ENCODE results near the gene ELMO3.

The ELMO3 gene

GRCh38 chr16:67199808-67200198 lies 872 bp downstream of the ELMO3 start:
- DNase-seq = no peak

DNA sequence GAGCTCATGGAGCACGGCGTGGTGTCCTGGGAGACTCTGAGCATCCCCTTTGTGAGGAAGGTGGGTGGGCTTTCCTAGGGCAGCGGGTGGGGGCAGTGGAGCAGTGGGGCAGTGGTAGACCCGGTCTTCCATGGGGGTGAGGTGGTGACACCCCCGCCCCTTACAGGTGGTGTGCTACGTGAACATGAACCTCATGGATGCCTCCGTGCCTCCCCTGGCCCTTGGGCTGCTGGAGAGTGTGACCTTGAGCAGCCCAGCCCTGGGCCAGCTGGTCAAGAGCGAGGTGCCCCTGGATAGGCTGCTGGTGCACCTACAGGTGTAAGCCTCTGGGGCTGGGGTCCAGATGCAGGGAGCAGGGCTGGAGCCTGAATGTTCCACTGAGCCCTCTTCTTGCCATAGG lies 1.6 kb downstream of the ELMO3 start:
- DNase-seq = no peak

DNA sequence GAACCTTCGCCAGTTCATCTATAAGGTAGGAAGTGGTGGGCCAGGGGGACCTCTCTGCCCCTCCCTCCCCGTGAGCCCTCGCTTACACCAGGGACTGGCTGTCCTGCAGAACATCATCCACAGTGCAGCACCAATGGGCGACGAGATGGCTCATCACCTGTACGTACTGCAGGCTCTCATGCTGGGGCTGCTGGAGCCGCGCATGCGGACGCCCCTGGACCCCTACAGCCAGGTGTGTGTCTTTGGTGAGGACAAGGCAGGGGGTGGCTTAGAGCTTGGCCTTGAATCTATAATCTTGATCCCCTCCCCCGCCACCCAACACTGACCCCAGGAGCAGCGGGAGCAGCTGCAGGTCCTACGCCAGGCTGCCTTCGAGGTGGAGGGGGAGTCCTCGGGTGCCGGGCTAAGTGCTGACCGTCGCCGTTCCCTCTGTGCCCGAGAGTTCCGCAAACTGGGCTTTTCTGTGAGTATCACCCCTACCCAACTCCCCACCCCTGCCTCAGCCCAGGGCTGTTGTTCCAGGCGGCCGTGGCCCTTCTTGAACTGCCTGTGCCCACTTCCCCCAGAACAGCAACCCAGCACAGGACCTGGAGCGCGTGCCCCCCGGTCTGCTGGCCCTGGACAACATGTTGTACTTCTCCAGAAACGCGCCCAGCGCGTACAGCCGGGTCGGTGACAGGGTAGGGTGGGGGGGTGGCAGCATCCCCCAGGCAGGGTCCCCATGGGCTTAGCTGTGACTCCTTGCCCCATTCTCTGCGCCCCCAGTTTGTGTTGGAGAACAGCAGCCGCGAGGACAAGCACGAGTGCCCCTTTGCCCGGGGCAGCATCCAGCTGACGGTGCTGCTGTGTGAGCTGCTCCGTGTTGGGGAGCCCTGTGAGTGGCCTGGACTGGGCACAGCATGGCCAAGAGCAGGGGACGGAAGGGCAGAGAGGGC lies 2.7 kb downstream of the ELMO3 start:
- DNase-seq = no peak

DNA sequence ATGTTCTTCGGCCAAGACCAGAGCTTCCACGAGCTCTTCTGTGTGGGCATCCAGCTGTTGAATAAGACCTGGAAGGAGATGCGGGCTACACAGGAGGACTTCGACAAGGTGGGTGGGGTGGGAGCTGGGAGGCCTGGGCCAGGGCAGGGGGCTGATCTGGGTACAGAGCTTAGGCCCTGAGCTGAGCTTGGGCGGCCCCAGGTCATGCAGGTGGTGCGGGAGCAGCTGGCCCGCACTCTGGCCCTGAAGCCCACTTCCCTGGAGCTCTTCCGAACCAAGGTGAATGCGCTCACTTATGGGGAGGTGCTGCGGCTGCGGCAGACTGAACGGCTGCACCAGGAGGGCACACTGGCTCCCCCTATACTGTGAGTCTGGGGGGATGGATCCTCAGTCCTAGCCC lies 3.5 kb downstream of the ELMO3 start:
- no peak for DNase-seq

DNA sequence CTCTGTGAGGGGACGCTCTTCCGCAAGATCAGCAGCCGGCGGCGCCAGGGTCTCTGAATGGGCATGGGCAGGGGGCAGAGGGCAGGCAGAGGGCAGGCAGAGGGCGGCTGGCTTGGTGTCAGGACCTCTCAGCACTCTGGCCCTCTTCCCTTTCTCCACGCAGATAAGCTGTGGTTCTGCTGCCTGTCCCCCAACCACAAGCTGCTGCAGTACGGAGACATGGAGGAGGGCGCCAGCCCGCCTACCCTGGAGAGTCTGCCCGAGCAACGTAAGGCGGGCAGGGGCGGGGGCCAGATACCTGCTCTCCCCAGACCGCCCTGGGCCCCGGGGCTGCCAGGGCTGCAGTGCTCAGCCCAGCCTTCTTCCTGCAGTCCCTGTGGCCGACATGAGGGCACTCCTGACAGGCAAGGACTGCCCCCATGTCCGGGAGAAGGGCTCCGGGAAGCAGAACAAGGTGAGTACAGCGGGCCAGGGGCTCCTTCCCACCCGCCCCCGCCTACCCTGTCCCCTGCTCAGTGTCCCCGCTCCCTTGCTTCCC lies 4.1 kb downstream of the ELMO3 start:
- no peak for DNase-seq

DNA sequence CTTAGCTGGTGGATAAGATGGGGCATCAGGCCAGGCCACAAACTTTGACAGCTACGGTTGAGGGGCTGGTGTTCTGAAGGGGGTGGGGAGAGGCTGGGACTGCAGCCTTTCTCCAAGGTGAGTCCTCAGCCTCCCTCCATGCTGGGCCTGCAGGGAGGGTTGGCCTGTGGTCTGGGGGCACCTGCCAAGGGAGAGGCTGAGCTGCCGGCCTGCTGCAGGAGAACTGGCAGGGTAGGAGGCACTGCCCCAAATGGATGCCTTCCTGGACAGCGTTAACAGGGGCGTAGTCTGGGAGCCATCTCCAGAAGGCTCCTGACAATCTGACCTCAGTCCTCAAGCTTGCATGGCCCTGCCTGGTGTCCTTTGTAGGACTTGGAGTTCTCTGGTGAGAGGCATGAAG lies 5.1 kb downstream of the ELMO3 start:
- DNase-seq = no peak

GRCh38 chr16:67206129-67206837 lies 7.4 kb downstream of the ELMO3 start:
- no peak for DNase-seq

DNA sequence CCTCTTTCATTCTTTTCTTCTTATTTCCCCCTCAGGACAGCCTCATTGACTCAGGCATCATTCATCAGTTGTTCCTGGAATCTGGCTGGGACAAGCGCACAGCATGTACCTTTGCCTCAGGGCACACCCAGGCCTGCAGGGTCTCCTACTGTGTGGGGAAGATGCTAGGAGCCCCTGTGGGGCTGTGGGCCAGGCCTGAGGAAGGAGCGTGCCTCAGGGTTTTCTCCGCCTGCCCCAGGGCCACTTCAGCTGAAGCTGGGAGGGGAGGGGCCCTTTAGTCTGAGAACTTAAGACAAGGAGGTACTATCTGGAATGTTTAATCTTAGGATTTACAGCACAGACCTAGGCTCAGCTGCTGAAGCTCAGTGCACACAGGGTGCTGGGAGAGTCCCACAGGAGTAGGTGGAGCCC lies 7.9 kb downstream of the ELMO3 start:
- no peak for DNase-seq

GRCh38 chr16:67207249-67208091 lies 8.5 kb downstream of the ELMO3 start:
- DNase-seq = no peak

DNA sequence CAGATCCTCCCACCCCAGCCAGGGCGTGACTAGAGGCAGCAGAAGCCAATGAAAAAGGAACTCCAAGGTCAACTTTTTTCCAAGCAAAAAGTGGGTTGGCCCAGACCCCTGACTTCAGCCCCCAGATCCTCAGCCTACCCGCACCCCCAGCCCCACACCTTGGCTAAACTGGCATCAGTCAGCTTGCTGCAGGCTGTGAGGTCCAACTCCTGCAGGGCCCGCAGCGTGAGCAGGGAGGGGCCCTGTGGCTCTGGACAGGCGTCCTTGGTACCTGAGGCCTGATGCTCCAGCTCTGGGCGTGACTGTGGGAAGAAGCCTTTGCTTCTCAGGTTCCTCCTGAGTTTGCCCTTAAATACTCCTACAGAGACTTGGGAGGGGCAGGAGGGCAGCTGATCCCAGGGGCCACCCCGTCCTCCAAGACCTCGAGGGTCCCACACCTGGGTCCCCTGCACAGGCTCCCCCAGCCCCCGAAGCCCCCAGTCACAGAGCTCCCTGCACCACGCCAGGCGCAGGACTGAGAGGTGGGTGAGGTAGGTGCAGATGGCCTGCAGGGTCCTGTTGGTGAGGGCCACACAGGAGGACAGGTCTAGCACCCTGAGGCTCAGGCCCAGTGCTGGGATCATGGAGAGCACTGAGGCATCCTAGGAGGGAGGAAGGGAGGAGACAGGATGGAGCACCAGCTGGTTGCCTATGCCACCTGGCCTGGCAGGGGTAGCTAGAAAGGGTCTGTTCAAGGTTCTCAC lies 9.4 kb downstream of the ELMO3 start:
- no peak for DNase-seq

- DNase-seq = no peak
These were observed 10.6 kb downstream of the ELMO3 start for GRCh38 chr16:67209565-67209964.

GRCh38 chr16:67210069-67210937 lies 11.4 kb downstream of the ELMO3 start:
- no peak for DNase-seq

- no peak for DNase-seq
These were observed 12.7 kb downstream of the ELMO3 start for GRCh38 chr16:67211674-67212073.

DNA sequence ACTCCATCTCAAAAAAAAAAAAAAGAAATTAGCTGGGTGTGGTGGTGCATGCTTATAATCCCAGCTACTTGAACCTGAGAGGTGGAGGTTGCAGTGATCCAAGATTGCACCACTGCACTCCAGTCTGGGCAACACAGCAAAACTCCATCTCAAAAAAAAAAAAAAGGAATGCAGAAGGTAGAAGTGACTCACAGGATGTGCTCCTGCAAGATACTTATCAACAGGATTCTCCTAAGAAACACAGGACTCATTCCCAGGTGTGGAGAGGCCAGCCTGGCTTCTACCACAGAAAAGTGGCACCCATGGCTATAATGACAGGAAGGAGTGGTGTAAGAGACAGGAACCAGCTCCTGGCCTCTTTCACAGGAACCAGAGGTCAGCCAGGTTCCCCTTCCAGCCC lies 13.8 kb downstream of the ELMO3 start:
- no peak for DNase-seq

GRCh38 chr16:67213197-67214019 lies 14.5 kb downstream of the ELMO3 start:
- DNase-seq = no peak

DNA sequence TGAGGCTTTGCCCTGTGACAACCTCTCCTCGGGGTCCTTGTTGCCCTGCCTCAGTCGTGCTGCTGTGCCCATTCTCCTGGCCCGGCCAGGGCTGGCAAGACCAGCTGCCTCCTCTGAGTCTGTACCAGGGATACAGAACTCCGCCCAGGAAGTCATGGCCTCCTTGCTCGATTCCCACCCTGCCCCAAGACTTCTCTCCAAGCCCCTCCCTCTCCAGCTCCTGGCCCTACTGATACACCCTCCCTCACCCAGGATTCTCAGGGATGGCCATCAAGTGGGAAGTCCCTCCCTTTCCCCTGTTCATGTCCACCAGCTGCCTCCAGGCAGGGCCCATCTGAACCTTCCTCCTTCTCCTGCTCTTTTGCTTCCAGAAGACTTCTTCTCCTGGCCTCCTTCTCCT lies 16.8 kb downstream of the ELMO3 start:
- DNase-seq = no peak

- no peak for DNase-seq
These were observed 17.9 kb downstream of the ELMO3 start for GRCh38 chr16:67216612-67217490.

- no peak for DNase-seq
These were observed 25.1 kb downstream of the ELMO3 start for GRCh38 chr16:67223992-67224391.

DNA sequence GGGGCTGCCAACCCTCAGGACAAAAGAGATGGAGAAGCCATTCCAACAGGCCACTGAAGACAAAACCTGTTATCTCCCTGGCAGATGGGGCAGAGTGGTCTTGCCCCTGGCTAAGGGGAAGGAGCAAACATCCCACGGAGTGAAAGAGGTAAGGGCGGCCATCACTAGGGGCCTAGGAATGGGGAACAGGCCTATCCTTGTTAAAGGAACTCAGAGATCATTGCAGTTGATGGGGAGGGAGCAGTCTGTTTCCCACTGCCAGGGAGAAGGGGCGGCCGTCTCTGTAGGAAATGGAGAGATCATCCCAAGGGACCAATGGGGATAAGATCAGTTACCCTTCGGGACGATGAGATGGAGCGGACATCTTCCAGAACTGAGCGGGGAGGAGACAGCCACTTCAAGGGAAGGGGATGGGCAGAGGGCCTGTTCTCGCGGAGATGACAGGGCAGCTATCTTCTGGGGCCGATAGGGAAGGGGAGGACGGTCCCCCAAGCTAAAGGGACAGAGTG lies 27.4 kb downstream of the ELMO3 start:
- DNase-seq = no peak
